ENCODE data around the gene FBXO34. TPM values are rescaled to one million over a fixed set of nuclear protein-coding genes. Genes with fewer than 3 reads are reported as not detected.

The FBXO34 gene
- total and polyA plus RNA-seq, 9 of the 15 experiments (the other 6 are each of a cell fraction or from before 2014, with no cell fraction given) = 6.3 to 24.9 (median 16.2) TPM

DNA sequence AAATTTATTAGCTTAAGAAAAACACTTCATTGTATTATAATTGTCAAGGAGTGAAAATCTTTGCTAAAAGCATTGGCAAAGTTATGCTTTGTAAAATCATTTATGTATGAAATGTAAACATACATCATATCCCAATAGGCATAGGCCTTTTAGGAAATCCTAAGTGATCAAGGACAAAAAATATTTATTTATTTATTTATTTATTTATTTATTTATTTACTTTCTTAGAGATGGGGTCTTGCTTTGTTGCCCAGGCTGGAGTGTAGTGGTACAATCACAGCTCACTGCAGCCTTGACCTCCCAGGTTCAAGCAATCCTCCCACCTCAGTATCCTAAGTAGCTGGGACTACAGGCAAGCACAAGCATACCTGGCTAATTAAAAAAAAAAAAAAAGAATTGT, 47.9 kb upstream of the FBXO34 start (continued):
- TF ChIP-seq MAFK (IDR thresholded peaks at IDR 0.05; ENCODE audit: low read length) = no peak
- TF ChIP-seq SMAD4 (CRISPR knock-in tag; conservative IDR thresholded peaks at IDR 0.05) = no peak
- TF ChIP-seq SRF (CRISPR knock-in tag; IDR thresholded peaks at IDR 0.05) = no peak
- TF ChIP-seq GATAD2B (IDR thresholded peaks at IDR 0.05; ENCODE audit: borderline replicate concordance) = no peak

DNA sequence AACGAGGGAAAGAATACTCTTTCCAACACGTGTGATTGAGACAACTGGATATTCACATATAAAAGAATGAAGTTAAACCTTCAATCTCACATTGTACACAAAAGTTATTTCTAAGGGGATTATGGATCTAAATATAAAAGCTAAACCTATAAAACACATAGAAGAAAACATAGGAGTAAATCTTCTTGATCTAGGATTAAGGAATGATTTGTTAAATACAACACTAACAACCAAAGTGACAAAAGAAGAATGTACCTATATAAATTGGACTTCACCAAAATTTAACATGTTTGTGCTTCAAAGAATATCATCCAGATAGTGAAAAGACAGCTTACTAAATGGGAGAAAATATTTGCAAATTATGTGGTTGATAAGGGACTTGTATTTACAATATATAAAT, 43.0 kb upstream of the FBXO34 start:
- Histone ChIP-seq H3K27me3 (ENCODE audit: control insufficient read depth in 2 of 2, insufficient read depth in 2 of 2, low read length in 2 of 2) (peaks cover 0 to 6% of the 10 kb centered on the region in 2 experiments; a peak in 2 of 5 replicates), H2AFZ (ENCODE audit: low read depth, low read length) (no peak overlapping the region), H3K9me3 (replicated peaks; ENCODE audit: control insufficient read depth, insufficient read depth, low read depth, low read length) (no peaks in the 10 kb centered on the region; the same call in 1 of the 2 replicates), H4K20me1 (replicated peaks; ENCODE audit: control insufficient read depth, insufficient read depth, low read length) (no peaks in the 10 kb centered on the region), H3K4me3 (no peak overlapping the region), H3K36me3 (ENCODE audit: control insufficient read depth, insufficient read depth, low read length) (no peaks in the 10 kb centered on the region), H3K9me1 (ENCODE audit: control insufficient read depth, insufficient read depth, low read length) (no peaks in the 10 kb centered on the region), H3K79me2 (ENCODE audit: control insufficient read depth, insufficient read depth, low read length) (no peaks in the 10 kb centered on the region), H3K27ac (ENCODE audit: extremely low read depth, low read depth, low read length) (no peak overlapping the region), H3K4me1 (replicated peaks in 1 of 2; ENCODE audit: control insufficient read depth in 2 of 2, insufficient read depth in 2 of 2, low read length in 2 of 2) (no peaks in the 10 kb centered on the region; a peak in 1 of 5 replicates), H3K9ac (ENCODE audit: insufficient read depth in 1 of 2, low read depth in 2 of 2, low read length in 2 of 2) (no peak overlapping the region), H3K4me2 (ENCODE audit: insufficient read depth, low read length) (no peak overlapping the region)
- TF ChIP-seq POLR2B (IDR thresholded peaks at IDR 0.05; ENCODE audit: low read depth, partially characterized antibody) (no peak), SMARCA4 (IDR thresholded peaks at IDR 0.05) (no peak), NR2F6 (CRISPR knock-in tag; IDR thresholded peaks at IDR 0.05) (no peak), MCM2 (IDR thresholded peaks at IDR 0.05; ENCODE audit: low read depth) (no peak), ZBTB8A (IDR thresholded peaks at IDR 0.05; ENCODE audit: partially characterized antibody) (no peak), ZFPM2 (CRISPR knock-in tag; IDR thresholded peaks at IDR 0.05) (no peak), MEF2A (IDR thresholded peaks at IDR 0.05; ENCODE audit: control insufficient read depth, low read depth, low read length) (no peak), ZNF77 (CRISPR knock-in tag; IDR thresholded peaks at IDR 0.05) (no peak), FOXM1 (IDR thresholded peaks at IDR 0.05; ENCODE audit: low read depth) (no peak), FOXM1 (CRISPR knock-in tag; IDR thresholded peaks at IDR 0.05; ENCODE audit: low read depth) (no peak), GATA2 (CRISPR knock-in tag; IDR thresholded peaks at IDR 0.05) (no peak)
- TF ChIP-seq, protein P1, sequence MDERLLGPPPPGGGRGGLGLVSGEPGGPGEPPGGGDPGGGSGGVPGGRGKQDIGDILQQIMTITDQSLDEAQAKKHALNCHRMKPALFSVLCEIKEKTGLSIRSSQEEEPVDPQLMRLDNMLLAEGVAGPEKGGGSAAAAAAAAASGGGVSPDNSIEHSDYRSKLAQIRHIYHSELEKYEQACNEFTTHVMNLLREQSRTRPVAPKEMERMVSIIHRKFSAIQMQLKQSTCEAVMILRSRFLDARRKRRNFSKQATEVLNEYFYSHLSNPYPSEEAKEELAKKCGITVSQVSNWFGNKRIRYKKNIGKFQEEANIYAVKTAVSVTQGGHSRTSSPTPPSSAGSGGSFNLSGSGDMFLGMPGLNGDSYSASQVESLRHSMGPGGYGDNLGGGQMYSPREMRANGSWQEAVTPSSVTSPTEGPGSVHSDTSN (CRISPR knock-in tag; IDR thresholded peaks at IDR 0.05; ENCODE audit: low read depth) = no peak
- TF ChIP-seq, protein P1 (tag; conservative IDR thresholded peaks at IDR 0.05; ENCODE audit: low read depth) = no peak
- ChIA-PET POLR2A (interaction anchor here (1.5 kb wide), 1 partner anchor 15 kb away, joined by 3 read pairs; no protein-coding TSS in a partner anchor), CTCF (ENCODE audit: low intra/inter-chr PET ratio) (no interaction called here)
- in situ Hi-C loops (cut with MboI) = no loop called here
- FAIRE-seq (no peak), ATAC-seq (no peak), DNase-seq (ENCODE audit: extremely low read depth in 1 of 4, low spot score in 3 of 4) (no peak)
- 0% methylated on average over 2 of the region's 2 CpGs for WGBS (ENCODE audit: insufficient coverage, low coverage, missing lambda C conversion rate)
- intact Hi-C loops (cut with micrococcal nuclease) = no loop called here
- no TSS peak for BruUV-seq (replicated peaks)
